GM21360 (cell line): Measurements from ENCODE around the gene CFAP97D1.
A peak's percentile ranks its signal among the peaks of the same experiment; 100 is the strongest.

Experiments used
- ATAC-seq: cut with Tn5 transposase; IDR thresholded peaks from one replicate; pipeline ENCODE4 v1.9.1; 2021; ENCODE audit warnings: mild to moderate bottlenecking, moderate library complexity; ENCODE audit not compliant: unreplicated experiment

CFAP97D1 gene

GRCh38 chr17:43767713-43768059 is 12.5 kb upstream of the CFAP97D1 start:
- no peak for ATAC-seq

- ATAC-seq, result no peak
These were observed 11.9 kb upstream of the CFAP97D1 start for GRCh38 chr17:43768382-43768781.

- no peak for ATAC-seq
These were observed 11.3 kb upstream of the CFAP97D1 start for GRCh38 chr17:43768943-43769342.

- ATAC-seq, result no peak
These were observed 10.8 kb upstream of the CFAP97D1 start for GRCh38 chr17:43769426-43769825.

GRCh38 chr17:43769859-43770258 is 10.4 kb upstream of the CFAP97D1 start:
- ATAC-seq, result no peak

- ATAC-seq, result no peak
These were observed 9.3 kb upstream of the CFAP97D1 start for GRCh38 chr17:43770957-43771356.

GRCh38 chr17:43771463-43771862 is 8.8 kb upstream of the CFAP97D1 start:
- ATAC-seq, result no peak

GRCh38 chr17:43772877-43773648 is 7.2 kb upstream of the CFAP97D1 start:
- ATAC-seq, result no peak

- no peak for ATAC-seq
These were observed 5.7 kb upstream of the CFAP97D1 start for GRCh38 chr17:43774304-43775250.

- ATAC-seq, result peak; percentile 55
These were observed 1.7 kb upstream of the CFAP97D1 start, which contains the start of gene DUSP3 for GRCh38 chr17:43778337-43779144. Gene DUSP3 (minus strand): TSS chr17:43778977. CDS start chr17:43778924, 53 bp downstream.

GRCh38 chr17:43779145-43780125 is 800 bp upstream of the CFAP97D1 start:
- ATAC-seq, result no peak

- ATAC-seq, result no peak
These were observed 2.9 kb downstream of the CFAP97D1 start for GRCh38 chr17:43782913-43783680.

GRCh38 chr17:43784068-43784467 is 3.8 kb downstream of the CFAP97D1 start:
- no peak for ATAC-seq

- no peak for ATAC-seq
These were observed 4.4 kb downstream of the CFAP97D1 start for GRCh38 chr17:43784628-43785101.

GRCh38 chr17:43787728-43788127 is 7.5 kb downstream of the CFAP97D1 start:
- no peak for ATAC-seq

GRCh38 chr17:43788540-43788939 is 8.3 kb downstream of the CFAP97D1 start:
- ATAC-seq, result no peak

GRCh38 chr17:43789482-43789881 is 9.2 kb downstream of the CFAP97D1 start:
- ATAC-seq, result no peak

GRCh38 chr17:43790311-43790940 is 10.2 kb downstream of the CFAP97D1 start:
- ATAC-seq, result no peak
